IPS-11a (cell line): ENCODE data around the gene SHC3.
A peak's percentile ranks its signal among the peaks of the same experiment; 100 is the strongest.
"Not testable (repeated sequence)": the region's sequence is repeated elsewhere in the genome, so short reads cannot be mapped to it uniquely, and the experiment has no call there.

ENCODE experiments used
- H3K4me3 ChIP-seq: one replicate; pipeline ENCODE4 v1.5.1; 2013; ENCODE audit warnings: low read depth, low read length, control low read depth

SHC3 gene, protein sequence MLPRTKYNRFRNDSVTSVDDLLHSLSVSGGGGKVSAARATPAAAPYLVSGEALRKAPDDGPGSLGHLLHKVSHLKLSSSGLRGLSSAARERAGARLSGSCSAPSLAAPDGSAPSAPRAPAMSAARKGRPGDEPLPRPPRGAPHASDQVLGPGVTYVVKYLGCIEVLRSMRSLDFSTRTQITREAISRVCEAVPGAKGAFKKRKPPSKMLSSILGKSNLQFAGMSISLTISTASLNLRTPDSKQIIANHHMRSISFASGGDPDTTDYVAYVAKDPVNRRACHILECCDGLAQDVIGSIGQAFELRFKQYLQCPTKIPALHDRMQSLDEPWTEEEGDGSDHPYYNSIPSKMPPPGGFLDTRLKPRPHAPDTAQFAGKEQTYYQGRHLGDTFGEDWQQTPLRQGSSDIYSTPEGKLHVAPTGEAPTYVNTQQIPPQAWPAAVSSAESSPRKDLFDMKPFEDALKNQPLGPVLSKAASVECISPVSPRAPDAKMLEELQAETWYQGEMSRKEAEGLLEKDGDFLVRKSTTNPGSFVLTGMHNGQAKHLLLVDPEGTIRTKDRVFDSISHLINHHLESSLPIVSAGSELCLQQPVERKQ

DNA sequence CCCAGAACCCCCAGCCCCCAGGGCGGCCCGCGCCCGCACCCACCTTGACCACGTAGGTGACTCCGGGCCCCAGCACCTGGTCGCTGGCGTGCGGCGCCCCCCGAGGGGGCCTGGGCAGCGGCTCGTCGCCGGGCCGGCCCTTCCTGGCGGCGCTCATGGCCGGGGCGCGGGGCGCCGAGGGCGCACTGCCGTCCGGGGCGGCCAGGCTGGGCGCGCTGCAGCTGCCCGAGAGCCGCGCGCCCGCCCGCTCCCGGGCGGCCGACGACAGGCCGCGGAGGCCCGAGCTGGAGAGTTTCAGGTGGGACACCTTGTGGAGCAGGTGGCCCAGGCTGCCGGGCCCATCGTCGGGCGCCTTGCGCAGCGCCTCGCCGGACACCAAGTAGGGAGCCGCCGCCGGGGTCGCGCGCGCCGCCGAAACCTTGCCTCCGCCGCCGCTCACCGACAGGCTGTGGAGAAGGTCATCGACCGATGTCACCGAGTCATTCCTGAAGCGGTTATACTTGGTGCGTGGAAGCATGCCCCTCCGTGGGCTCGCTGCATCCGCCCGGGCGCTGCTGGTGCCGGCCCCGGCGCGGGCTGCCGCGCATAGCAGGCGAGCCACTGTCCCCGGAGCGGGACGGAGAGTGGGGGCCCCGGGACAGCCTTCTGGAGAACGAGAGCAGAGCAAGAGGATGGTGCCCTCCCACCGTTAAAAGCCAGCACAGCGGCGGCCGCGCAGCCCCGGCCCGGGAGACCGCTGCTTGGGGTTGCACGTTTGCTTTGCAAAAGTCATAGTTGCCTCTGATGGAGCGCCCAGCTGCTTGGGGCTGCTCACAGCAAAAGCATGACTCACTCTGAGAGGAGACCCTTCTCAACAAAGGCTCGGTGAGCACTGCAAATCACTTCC lies at the start of gene SHC3:
SHC3 (minus strand) TSS at position 875 of the 886 bp plus-strand sequence; CDS start at position 517, 358 bp downstream.
- H3K4me3 ChIP-seq: peak within 1 kb of the TSS; percentile 39

DNA sequence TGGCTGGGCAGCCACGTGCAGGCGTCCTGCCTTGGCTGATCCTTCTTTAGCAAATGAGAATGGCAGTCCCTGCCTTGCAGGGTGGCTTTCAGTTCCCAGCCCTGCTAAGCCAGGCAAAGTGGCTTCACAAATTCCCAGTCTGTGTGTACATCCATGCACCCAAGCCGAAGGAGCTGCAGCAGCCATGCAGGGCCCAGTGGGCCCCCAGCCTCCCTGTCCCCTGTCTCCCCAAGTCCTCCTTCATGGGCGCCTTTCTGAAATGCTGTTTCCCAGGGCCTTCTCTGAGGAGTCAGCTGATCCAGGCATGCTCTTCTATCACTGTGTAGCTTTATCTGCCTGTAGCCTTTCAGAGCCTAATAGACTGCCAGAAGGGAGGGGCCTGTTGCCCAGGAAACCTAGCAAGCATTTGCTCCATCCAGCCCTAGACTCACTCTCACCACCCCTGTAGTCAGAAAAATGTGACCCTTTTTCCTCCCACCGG lies 47.4 kb upstream of the SHC3 start:
- no peak overlapping the region for H3K4me3 ChIP-seq

DNA sequence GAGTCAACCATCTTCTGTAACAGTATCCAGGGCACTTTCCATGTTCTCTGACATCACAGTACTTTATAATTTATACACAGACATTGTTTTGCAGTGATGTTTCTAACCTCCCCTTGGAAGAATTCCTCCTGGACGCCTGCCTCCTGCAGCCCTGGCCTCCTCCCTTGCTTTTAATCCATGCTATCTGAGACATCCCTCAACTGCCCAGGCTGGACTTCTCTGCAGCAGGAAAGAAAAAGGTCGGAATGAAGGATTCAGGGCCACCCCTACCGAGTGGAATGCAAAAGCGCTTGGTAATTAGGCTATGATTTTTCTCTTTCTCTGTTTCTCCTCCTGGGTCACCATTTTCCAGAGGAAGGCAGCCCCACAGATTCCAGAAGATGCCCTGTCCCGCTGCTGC lies 47.0 kb upstream of the SHC3 start:
- H3K4me3 ChIP-seq: no peak overlapping the region

DNA sequence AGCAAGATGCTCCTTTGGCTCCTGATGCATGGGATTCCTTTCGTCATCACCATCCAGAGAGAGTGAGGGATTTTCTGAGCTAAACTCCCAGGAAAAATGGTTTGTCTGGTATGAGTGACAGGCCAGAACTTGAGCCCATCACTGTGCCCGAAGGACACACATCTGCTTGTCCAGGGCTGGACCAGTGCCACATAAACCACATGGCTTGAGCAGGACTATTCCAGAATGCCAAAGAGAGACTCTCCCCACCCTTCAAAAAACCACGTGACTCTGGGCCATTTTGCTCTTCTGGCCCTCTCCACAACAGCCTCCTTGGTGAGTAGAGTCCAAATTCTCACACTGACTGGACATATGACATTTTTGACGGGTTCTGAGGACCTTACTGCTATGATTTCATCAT lies 46.4 kb upstream of the SHC3 start:
- no peak overlapping the region for H3K4me3 ChIP-seq

DNA sequence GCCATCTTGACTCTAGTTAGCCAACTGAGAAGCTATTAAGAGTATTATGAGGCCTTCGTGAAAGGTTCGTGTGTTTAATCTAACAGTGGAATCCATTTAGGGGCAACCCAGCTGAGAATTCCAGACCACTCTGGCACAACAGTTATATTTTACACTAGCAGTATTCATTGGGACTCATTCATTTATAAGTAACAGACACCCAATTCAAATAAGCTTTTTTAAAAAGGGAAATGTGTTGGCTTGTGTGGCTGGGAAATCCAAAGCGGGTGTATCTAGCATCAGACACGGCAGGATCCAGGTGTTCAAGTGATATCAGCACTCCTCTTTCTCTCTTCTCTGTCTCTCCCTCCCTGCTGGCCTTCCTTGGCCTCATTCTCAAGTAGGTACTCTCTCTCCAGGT lies 46.0 kb upstream of the SHC3 start:
- H3K4me3 ChIP-seq: no peak overlapping the region

DNA sequence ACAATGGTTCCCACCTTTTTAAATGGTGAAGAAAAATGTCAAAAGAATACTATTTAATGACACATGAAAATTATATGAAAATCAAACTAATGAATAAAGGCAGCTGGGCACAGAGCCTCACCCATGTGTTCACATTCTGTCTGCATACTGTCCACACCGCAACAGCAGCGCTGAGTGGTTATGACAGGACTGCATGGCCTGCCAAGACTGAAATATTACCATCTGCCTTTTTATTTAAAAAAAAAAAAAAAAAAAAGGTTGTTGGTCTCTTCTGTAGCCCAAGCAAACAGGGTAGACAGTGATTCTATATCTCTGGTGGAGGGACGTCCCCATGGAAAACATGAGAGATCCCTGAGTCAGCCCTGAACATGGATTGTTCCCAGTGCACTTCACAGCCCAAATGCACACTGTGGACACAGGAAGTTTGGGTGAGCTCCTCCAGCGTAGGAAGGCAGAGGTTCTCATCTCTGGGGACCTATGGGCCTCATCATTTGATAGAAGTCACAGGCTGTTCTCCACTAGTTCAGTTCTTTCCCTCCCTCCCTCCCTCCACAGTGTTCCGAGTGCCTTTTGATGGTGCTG lies 44.9 kb upstream of the SHC3 start:
- no peak overlapping the region for H3K4me3 ChIP-seq

DNA sequence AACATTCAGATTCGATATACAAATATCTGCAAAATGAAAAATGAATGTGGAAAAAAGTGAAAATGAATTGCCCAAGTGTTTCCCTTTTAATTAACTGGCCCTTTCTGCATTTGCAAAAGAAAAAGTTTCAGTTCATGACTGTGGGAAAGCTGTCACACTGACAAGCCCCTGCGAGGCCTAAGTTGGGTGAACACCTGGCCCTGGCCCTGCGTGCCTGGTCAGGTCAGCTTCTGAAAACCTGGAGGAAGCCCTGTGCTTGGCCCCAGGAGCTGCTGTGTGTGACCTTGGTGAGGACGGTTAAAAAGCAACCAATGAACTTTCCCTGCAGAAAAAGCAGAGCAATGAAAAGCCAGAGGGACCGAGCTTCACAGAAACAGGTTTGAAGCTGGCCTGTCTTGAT lies 41.0 kb upstream of the SHC3 start:
- H3K4me3 ChIP-seq: no peak overlapping the region

DNA sequence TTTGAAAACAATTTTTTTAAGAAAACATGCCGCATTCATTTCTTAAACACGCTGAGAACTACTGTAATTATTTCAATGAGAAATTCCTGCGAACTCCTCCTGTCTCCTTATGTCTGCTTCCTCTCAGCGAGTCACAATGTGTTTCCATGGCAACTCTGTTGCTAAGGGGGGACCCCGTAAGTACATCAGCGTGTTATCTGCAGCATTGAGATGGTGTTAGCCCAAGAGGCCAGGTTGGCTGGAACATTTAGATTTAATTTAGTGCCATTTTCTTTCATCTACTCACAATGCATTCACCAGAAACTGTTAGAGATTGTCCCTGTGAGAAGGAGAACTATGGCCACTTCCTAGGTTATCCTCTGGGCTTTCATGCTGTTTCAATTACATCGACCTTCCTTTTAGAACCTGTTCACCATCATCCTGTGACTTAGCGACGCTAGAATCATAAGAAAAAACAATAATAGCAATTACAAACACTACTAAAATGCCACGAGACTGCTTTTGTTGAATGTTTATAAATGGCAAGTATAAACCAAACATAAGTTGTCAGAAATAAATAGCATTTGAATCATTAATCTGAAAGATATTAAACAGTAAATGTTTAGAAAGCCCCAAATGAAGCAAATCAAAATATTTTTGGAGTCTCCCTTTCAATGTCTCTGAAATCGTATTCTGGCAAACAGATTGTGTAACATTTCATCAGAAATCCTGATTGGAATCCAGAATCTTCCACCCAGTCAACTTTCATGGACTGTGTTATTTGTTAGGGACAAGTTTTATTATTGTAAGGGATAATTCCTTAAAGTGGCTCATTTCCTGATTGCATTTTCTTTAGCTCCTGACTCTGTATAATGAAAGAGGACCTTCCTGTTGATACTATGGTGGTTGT lies 39.7 kb upstream of the SHC3 start:
- H3K4me3 ChIP-seq: no peak overlapping the region

DNA sequence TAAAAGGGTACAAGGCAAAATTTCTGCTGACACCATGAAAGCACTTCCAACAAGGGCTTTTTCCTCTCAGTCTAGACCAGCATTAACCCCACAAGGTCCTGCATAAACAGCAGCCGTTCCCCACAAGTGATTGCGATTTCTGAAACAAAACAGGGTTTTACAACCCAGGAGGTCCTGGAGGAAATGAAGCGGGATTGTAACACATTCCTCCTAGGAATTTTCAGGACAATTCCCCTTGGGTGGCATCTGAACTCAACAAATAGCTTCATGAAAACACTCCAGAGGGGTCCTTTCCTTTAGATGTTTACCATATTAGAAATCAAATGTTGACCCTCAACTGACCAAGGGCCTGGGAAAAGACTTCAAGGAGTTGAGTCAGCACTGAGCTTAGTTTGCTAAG lies 36.7 kb upstream of the SHC3 start:
- no peak overlapping the region for H3K4me3 ChIP-seq

DNA sequence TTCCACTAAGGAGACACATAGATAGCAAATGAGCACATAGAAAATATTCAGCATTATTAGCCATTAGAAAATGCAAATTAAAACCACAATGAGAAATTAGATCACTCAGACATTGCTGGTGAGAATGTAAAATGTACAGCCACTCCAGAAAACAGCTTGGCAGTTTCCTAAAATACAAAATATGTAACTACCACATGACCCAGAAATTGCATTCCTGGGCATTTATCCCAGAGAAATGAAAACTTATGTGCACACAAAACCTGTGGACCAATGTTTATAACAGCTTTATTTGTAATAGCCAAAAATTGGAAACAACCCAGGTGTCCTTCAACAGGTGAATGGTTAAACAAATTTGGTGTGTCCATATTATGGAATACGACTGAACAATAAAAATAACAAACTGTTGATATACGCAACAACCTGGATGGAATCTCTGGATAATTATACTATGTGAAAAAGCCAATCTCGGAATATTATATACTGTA lies 34.8 kb upstream of the SHC3 start:
- H3K4me3 ChIP-seq: no peak overlapping the region

DNA sequence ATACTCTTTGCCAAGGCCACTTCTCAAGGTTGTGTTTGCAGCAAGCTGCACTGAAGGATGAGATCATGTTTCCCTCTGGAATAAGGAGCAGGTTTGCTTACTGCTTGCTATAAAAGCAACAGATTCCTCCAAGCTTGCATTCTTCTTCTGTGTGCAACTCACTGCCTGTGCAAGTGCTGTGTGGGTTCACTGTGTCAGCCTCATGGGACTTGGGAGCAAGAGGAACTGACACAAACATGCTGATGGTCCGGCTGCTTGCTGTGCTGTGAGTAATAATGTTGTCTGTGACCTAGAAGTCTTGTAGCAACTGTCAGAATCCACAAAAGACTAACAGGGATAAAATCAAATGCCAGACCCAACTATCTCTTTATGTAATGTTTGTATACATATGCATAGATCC lies 33.6 kb upstream of the SHC3 start:
- H3K4me3 ChIP-seq: no peak overlapping the region

DNA sequence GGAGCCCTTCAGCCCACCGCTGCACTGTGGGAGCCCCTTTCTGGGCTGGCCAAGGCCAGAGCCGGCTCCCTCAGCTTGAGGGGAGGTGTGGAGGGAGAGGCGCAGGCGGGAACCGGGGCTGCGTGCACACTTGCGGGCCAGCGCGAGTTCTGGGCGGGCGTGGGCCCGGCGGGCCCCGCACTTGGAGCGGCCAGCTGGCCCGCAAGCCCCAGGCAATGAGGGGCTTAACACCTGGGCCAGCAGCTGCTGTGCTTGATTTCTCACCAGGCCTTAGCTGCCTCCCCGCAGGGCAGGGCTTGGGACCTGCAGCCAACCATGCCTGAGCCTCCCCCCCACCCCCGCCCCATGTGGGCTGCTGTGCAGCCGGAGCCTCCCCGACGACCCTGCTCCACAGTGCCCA lies 30.7 kb upstream of the SHC3 start:
- H3K4me3 ChIP-seq: not testable (repeated sequence)

DNA sequence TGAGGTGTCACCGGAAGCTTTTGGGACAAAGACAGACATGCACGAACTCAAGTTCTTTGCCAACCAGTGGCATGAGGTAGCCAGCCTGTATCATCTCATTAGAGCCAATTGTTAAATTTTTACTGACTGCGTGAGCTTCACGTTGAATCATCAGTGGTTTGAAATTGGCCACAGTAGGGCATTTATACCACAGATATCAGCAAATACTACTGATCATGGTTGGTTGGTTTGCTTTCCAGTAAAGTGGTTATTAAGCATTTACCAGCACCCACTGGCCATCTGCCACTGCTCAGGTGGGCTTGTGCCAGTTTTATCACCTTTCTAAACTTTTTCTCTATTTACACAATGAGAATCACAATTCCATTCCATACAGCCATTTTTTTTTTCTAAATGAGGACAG lies 28.4 kb upstream of the SHC3 start:
- H3K4me3 ChIP-seq: no peak overlapping the region

DNA sequence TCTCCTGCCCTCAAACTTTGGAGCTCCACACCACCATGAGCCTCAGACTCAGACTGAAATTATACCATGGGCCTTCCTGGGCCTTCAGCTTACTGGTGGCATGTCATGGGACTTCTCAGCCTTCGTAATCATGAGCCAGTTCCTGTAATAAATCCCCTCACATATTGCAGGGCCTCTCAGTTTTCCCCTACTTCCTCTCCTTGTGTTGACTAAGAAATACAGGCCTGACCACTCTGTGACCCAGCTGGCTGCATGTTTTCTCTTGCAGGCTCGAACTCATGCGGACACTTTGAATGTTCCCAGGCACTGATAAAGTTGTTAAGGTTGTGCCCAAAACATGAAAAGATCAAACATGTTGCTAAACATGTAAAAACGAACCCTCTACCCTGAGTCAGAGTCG lies 26.2 kb upstream of the SHC3 start:
- H3K4me3 ChIP-seq: no peak overlapping the region

DNA sequence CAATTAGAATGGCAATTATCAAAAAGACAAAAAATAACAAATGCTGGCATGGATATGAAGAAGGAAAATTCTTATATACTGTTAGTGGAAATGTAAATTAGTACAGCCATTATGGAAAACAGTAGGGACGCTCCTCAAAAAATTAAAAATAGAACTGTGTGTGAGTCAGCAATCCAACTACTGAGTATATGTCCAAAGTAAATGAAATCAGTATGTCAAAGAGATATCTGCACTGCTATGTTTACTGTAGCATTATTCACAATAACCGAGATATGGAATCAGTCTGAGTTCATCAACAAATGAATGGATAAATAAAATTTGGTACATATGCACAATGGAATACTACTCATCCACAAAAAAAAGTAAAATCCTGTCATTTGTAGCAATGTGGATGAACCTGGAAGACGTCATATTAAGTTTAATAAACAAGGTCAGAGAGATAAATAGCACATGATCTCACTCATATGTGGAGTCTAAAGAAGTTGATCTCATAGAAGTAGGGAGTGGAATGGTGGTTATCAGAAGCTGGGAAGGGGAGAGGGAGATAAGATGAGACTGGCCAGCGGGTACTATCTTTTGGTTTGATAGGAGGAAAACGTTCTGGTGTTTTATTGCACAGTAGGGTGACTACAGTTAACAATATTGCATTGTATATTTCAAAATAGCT lies 16.6 kb upstream of the SHC3 start:
- no peak overlapping the region for H3K4me3 ChIP-seq

DNA sequence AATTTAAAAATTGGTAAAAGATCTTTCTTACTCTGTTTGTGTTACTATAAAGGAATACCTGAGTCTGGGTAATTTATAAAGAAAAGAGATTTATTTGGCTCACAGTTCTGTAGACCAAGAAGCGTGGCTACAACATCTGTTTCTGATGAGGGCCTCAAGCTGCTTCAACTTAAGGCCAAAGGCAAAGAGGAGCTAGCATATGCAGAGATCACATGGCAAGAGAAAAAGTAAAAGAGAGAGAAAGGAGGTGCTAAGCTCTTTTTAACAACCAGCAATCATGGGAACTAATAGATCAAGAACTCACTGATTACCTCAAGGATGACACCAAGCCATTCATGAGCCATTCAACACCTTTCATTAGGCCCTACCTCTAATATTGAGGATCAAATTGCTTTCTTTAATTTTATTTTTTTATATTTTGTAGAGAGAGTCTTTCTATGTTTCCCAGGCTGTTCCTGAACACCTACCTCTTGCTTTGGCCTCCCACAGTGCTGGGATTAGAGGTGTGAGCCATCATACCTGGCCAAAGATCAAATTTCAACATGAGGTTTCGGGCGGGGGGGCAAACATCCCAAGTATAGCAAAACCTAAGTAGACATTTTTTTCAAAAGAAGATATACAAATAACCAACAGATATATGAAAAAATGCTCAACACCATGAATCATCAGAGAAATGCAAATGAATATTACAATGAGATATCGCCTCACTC lies 16.0 kb upstream of the SHC3 start:
- H3K4me3 ChIP-seq: no peak overlapping the region

DNA sequence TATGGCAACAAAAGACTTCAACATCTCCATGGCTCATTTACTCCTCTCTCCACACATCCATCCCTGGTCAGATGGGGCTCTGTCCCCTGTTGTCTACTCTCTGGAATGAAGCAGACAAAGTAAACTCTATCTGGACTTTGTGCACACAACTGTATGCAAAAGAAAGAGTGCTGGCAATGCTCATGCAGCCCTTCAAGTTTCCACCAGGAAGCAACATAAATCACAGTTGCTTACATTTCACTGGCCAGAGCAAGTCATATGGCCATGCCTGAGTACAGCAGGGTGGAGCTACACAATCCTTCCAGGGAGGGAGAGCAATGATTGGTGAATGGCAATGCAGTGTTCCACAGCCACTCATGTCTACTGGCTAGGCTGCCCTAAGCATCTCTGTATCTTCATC lies 12.4 kb upstream of the SHC3 start:
- H3K4me3 ChIP-seq: no peak overlapping the region

DNA sequence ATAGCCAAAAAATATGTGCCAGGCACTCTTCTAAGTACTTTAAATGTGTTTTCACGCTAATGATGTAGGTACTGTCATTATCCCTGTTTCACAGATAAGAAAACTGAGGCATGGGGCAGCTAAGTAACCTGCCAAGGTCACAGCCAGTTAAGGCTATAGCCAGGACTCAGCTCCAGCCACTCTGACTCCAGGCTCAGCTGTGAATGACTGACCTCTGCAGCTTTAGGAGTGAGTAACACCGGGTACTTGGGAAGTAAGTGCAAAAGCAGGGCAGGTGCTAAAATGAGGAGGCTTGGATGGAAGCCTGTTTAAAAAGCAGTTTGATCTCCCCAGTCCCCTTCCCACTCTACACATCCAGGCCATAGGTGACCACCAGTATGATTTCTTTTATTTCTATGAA lies 10.6 kb upstream of the SHC3 start:
- H3K4me3 ChIP-seq: no peak overlapping the region

DNA sequence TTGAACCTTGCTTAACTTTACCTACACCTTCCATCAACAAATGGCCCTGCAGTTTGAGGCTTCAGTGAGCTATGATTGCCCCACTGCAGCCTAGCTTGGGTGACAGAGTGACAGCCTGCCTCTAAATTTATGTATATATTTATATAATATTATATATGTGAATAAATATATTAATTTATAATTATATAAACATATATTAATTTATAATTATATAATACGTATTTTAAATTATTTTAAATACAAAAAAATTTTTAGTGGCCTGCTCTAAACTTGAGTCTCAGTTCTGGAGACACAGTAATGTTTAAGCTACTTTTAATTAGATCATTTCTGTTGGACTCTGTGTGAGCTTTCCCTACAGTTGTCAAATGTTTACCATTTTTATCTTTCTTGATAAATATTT lies 9.3 kb upstream of the SHC3 start:
- H3K4me3 ChIP-seq: no peak overlapping the region
